ENCODE results near the gene GSE1.

GSE1 gene

GRCh38 chr16:85654251-85655095, 41.4 kb downstream of the GSE1 start:
- DNase-seq (ENCODE audit: low read depth), result no peak
- no peak for TF ChIP-seq CTCF (conservative IDR thresholded peaks at IDR 0.05; ENCODE audit: low read depth, low read length)

DNA sequence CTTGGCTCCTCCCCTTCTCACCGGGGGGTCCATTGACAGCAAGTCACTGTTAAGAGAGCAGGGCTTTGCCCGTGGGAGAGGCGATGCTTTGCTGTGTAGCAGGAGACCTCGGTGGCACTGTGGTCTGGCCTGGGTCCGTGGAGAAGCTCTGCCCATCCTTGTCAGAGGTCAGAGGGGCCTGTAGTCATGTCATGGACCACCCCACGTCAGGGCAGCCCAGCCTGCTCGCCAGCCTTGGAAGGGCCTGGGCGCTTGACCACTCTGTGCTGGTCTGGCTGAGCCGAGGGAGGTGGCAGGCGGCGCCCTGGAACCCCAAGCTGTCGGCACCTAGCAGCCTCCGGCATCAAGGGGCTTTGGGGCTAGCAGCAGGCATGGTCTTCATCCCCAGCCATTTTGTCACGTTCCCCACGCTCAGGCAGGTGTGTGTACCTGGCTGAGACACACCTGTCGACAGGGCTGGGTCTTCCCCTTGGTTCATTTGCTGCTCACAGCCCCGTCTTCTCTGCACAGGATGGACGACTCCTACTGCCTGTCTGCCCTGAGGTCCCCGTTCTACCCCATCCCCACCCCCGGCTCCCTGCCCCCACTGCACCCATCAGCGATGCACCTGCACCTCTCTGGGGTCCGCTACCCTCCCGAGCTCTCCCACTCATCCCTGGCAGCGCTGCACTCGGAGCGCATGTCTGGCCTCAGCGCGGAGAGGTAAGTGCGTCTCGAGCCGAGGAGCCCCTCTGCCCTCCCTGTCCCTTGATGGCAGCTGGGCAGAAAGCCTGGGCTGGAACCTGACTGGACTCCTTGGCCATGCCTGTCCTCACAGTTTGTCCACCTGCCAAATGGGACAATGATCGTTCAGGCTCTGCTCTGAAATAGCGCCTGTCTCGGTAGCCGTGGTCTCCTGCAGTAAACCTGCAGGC, 42.4 kb downstream of the GSE1 start:
- no peak for DNase-seq (ENCODE audit: low read depth)
- H3K4me3 ChIP-seq (ENCODE audit: low read depth, low read length), result no peak overlapping the region
- TF ChIP-seq CTCF (conservative IDR thresholded peaks at IDR 0.05; ENCODE audit: low read depth, low read length), result no peak

More at GRCh38 chr16:85654251-85655095, 41.4 kb downstream of the GSE1 start:
- H3K4me3 ChIP-seq (ENCODE audit: low read depth, low read length), result no peak overlapping the region

- TF ChIP-seq CTCF (conservative IDR thresholded peaks at IDR 0.05; ENCODE audit: low read depth, low read length), result no peak
- DNase-seq (ENCODE audit: low read depth), result no peak
Observed at GRCh38 chr16:85656351-85657266, 43.5 kb downstream of the GSE1 start.

DNA sequence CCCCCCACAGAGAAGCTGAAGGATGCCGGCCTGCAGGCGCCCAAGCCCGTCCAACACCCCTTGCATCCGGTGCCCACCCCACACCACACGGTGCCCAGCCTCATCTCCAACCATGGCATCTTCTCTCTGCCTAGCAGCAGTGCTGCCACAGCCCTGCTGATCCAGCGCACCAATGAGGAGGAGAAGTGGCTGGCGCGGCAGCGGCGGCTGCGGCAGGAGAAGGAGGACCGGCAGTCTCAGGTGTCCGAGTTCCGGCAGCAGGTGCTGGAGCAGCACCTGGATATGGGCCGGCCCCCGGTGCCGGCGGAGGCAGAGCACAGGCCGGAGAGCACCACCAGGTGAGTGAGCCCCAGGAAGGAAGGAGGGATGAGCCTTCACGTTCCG, 44.1 kb downstream of the GSE1 start:
- no peak for DNase-seq (ENCODE audit: low read depth)
- no peak for TF ChIP-seq CTCF (conservative IDR thresholded peaks at IDR 0.05; ENCODE audit: low read depth, low read length)
- no peak overlapping the region for H3K4me3 ChIP-seq (ENCODE audit: low read depth, low read length)

More at GRCh38 chr16:85656351-85657266, 43.5 kb downstream of the GSE1 start:
- no peak overlapping the region for H3K4me3 ChIP-seq (ENCODE audit: low read depth, low read length)

DNA sequence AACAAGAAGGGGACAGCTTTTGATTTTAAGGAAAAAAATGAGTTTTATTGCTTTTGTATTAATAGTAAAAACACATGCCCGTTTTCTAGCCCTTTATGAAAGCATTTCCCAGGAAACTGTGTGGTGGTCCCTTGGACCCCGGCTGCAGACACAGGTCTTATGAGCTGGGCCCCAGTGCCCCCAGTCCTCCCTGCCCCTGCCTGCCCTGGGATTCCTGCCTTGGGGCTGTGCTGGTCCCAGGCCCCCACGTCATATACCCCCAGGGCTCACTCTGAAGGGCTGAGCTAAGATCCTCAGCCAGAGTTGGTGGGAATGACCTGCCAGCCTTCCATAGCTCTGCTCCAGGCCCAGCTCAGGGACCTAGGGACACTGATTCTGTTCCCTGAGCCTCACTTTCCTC, 44.9 kb downstream of the GSE1 start:
- no peak for TF ChIP-seq CTCF (conservative IDR thresholded peaks at IDR 0.05; ENCODE audit: low read depth, low read length)
- no peak for DNase-seq (ENCODE audit: low read depth)
- H3K4me3 ChIP-seq (ENCODE audit: low read depth, low read length), result no peak overlapping the region

- TF ChIP-seq CTCF (conservative IDR thresholded peaks at IDR 0.05; ENCODE audit: low read depth, low read length), result no peak
- DNase-seq (ENCODE audit: low read depth), result no peak
- no peak overlapping the region for H3K4me3 ChIP-seq (ENCODE audit: low read depth, low read length)
Observed at GRCh38 chr16:85658504-85659326, 45.6 kb downstream of the GSE1 start.
